Prostate gland (tissue), 2 donors: Measurements from ENCODE around the gene PTPRM.

Experiments
- POLR2A ChIP-seq: fragments of 450-650 bp; IDR thresholded peaks from one replicate; pipeline ENCODE4 v1.6.1; 2016; ENCODE audit warnings: antibody characterized with exemption, mild to moderate bottlenecking
- POLR2AphosphoS5 ChIP-seq: sonication (generic); formaldehyde crosslinking; IDR thresholded peaks from one replicate; pipeline ENCODE4 v1.6.1; 2017; ENCODE audit warnings: antibody characterized with exemption
- TF ChIP-seq, protein P1 (sequence below), 4 experiments: fragments of 200-600 bp in 2 of 4; fragments of 450-650 bp in 2 of 4; sonication (generic) in 2 of 4; IDR thresholded peaks; 1 replicate in 3 of 4; 2 replicates in 1 of 4; pipeline ENCODE4 v1.5.1; 2016 to 2019; ENCODE audit warnings: antibody characterized with exemption in 4 of 4, mild to moderate bottlenecking in 2 of 4, moderate library complexity in 2 of 4

DNA sequence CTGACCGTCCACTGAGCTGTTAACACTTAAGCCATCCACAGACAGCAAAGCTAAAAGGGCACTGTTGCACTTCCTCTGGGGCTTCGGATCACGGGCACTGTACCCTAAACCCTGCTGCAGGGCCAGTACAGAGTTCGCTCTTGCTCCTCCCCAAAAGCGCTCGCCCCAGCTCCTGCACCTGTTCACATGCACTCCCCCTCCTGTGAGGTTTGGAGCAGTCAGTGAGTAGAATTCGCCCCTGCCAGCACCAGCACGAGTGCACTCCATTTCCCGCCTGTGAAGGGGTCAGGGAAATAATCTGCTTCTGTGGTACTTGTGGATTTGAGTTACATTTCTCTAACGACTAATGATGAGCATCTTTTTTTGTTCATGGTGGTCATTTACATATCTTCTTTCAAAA, 158.8 kb downstream of the PTPRM start:
- no peak for TF ChIP-seq POLR2AphosphoS5
- TF ChIP-seq, protein P1, sequence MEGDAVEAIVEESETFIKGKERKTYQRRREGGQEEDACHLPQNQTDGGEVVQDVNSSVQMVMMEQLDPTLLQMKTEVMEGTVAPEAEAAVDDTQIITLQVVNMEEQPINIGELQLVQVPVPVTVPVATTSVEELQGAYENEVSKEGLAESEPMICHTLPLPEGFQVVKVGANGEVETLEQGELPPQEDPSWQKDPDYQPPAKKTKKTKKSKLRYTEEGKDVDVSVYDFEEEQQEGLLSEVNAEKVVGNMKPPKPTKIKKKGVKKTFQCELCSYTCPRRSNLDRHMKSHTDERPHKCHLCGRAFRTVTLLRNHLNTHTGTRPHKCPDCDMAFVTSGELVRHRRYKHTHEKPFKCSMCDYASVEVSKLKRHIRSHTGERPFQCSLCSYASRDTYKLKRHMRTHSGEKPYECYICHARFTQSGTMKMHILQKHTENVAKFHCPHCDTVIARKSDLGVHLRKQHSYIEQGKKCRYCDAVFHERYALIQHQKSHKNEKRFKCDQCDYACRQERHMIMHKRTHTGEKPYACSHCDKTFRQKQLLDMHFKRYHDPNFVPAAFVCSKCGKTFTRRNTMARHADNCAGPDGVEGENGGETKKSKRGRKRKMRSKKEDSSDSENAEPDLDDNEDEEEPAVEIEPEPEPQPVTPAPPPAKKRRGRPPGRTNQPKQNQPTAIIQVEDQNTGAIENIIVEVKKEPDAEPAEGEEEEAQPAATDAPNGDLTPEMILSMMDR (IDR thresholded peaks at IDR 0.05): no peak
- TF ChIP-seq POLR2A: no peak
